Osteoblast (primary cell): ENCODE data around the gene AHI1. TPM values are rescaled to one million over a fixed set of nuclear protein-coding genes. Genes with fewer than 3 reads are reported as not detected.

Experiments used
- DNase-seq: peaks from one replicate; pipeline ENCODE4 v3.0.0; 2011; ENCODE audit warnings: low spot score, mixed read lengths; ENCODE audit not compliant: insufficient read length; ENCODE audit errors: missing footprints
- H2AFZ ChIP-seq: 2 replicates; pipeline ENCODE4 v1.6.0; 2011; ENCODE audit warnings: mild to moderate bottlenecking, low read length
- H3K27ac ChIP-seq: 2 replicates; pipeline ENCODE4 v1.5.1; 2011; ENCODE audit warnings: mild to moderate bottlenecking, low read depth, low read length, moderate library complexity
- H3K27me3 ChIP-seq: 2 replicates; pipeline ENCODE4 v1.6.0; 2012; ENCODE audit warnings: mild to moderate bottlenecking, control low read depth, inconsistent platforms, low read length, moderate library complexity; ENCODE audit not compliant: insufficient read depth
- H3K36me3 ChIP-seq: 2 replicates; pipeline ENCODE4 v1.5.1; 2011; ENCODE audit warnings: mild to moderate bottlenecking, low read length, control low read depth, moderate library complexity; ENCODE audit not compliant: insufficient read depth
- H3K4me1 ChIP-seq: 2 replicates; pipeline ENCODE4 v1.5.1; 2011; ENCODE audit warnings: mild to moderate bottlenecking, low read length, control low read depth, moderate library complexity; ENCODE audit not compliant: insufficient read depth
- H3K4me2 ChIP-seq: 2 replicates; pipeline ENCODE4 v1.6.0; 2011; ENCODE audit warnings: mild to moderate bottlenecking, low read length; ENCODE audit not compliant: insufficient read depth
- H3K4me3 ChIP-seq: fragments of 200-600 bp; sonication (generic); 3 replicates; pipeline ENCODE4 v1.5.1; 2012; ENCODE audit warnings: mild to moderate bottlenecking, low read length, inconsistent platforms; ENCODE audit not compliant: insufficient read depth
- H3K79me2 ChIP-seq: 2 replicates; pipeline ENCODE4 v1.6.0; 2012; ENCODE audit warnings: mild to moderate bottlenecking, low read length, control low read depth, inconsistent platforms; ENCODE audit not compliant: insufficient read depth
- H3K9me3 ChIP-seq: 2 replicates; pipeline ENCODE4 v1.5.1; 2011; ENCODE audit warnings: low read depth, low read length, control low read depth
- H4K20me1 ChIP-seq: 2 replicates; pipeline ENCODE4 v1.6.0; 2012; ENCODE audit warnings: mild to moderate bottlenecking, low read length, control low read depth; ENCODE audit not compliant: insufficient read depth
- total RNA-seq: library from RNA; depleted of rRNA; stranded (reverse); fragments of >200 nt; gene quantifications from 2 replicates; pipeline ENCODE4 v1.2.3, GENCODE V29; 2012
- TF ChIP-seq, protein P1 (sequence below): IDR thresholded peaks from 2 replicates; pipeline ENCODE4 v1.5.1; 2011; ENCODE audit warnings: mild to moderate bottlenecking, low read depth, low read length, moderate library complexity; ENCODE audit errors: extremely low read depth

AHI1 gene
- total RNA-seq, 1 donor = 50.3 TPM

DNA sequence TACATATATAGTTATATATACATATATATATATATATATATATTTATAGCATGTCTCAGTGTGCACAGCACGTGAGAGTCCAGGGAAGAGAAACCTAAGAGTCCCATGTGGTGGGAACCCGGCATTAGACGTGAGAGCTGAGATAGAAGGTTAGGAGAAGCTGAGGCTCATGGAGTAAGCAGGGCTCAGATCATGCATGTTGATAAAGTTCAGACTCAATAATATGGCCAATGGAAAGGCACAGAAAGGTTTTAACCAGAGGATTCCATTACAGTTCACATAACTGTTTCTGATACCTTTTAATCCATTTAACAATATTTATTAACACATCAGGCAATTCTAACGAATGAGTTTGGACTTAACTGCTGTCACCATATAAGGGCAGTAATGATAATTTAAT lies 173.0 kb downstream of the AHI1 start:
- no peaks in the 10 kb centered on the region for H3K79me2 ChIP-seq
- no peaks in the 10 kb centered on the region for H3K9me3 ChIP-seq
- no peaks in the 10 kb centered on the region for H3K27me3 ChIP-seq
- H3K27ac ChIP-seq = no peak overlapping the region
- no peak overlapping the region for H3K4me2 ChIP-seq
- no peak for DNase-seq
- TF ChIP-seq, protein P1, sequence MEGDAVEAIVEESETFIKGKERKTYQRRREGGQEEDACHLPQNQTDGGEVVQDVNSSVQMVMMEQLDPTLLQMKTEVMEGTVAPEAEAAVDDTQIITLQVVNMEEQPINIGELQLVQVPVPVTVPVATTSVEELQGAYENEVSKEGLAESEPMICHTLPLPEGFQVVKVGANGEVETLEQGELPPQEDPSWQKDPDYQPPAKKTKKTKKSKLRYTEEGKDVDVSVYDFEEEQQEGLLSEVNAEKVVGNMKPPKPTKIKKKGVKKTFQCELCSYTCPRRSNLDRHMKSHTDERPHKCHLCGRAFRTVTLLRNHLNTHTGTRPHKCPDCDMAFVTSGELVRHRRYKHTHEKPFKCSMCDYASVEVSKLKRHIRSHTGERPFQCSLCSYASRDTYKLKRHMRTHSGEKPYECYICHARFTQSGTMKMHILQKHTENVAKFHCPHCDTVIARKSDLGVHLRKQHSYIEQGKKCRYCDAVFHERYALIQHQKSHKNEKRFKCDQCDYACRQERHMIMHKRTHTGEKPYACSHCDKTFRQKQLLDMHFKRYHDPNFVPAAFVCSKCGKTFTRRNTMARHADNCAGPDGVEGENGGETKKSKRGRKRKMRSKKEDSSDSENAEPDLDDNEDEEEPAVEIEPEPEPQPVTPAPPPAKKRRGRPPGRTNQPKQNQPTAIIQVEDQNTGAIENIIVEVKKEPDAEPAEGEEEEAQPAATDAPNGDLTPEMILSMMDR = no peak
- H3K4me3 ChIP-seq = no peak overlapping the region
- H4K20me1 ChIP-seq = no peaks in the 10 kb centered on the region
- no peak overlapping the region for H2AFZ ChIP-seq
- H3K36me3 ChIP-seq = no peaks in the 10 kb centered on the region
- H3K4me1 ChIP-seq = no peaks in the 10 kb centered on the region

DNA sequence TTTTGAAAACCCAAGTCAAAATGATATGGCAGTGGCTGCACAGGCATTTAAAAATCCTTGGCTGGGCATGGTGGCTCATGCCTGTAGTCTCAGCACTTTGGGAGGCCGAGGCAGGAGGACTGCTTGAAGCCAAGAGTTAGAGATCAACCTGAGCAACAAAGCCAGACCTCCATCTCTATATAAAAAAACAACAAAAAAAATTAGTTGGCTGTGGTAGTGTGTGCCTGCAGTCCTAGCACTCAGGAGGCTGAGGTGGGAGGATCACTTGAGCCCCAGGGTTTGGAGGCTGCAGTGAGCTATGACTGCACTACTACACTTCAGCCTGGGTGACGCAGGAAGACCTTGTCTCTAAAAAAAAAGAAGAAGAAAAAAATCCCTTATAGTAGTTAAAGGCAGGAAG lies 173.6 kb downstream of the AHI1 start:
- DNase-seq = no peak
- no peak overlapping the region for H3K4me2 ChIP-seq
- H3K9me3 ChIP-seq = no peaks in the 10 kb centered on the region
- H4K20me1 ChIP-seq = no peaks in the 10 kb centered on the region
- no peaks in the 10 kb centered on the region for H3K36me3 ChIP-seq
- no peaks in the 10 kb centered on the region for H3K4me1 ChIP-seq
- H3K27ac ChIP-seq = no peak overlapping the region
- no peaks in the 10 kb centered on the region for H3K79me2 ChIP-seq
- no peak overlapping the region for H3K4me3 ChIP-seq
- no peak overlapping the region for H2AFZ ChIP-seq
- H3K27me3 ChIP-seq = no peaks in the 10 kb centered on the region
- TF ChIP-seq, protein P1 = no peak

DNA sequence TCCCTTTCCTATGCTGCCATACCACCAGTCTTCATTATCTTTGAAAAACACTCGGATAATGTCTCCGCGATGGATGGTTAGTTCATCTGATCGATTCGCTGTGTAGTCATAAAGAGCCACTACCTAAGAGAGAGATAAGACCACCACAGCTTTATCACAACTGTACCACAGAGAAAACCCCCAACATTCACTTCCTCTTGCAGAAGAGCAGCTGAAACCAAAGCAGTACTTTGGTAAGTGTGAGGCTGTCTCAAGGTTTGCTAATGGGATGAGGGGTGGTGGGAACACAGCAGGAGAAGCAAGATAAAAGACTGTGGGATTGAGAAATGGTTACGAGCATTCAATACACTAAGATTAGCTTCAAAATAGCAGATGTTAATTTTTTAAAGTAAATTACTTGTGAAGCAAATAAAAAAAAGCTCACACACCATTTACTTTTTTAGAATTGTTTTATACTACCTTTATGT lies 174.3 kb downstream of the AHI1 start:
- Histone ChIP-seq H3K4me1 (no peaks in the 10 kb centered on the region), H4K20me1 (no peaks in the 10 kb centered on the region), H3K27me3 (no peaks in the 10 kb centered on the region), H3K4me2 (no peak overlapping the region), H3K36me3 (peaks cover 3% of the 10 kb centered on the region), H3K4me3 (no peak overlapping the region), H3K9me3 (no peaks in the 10 kb centered on the region), H3K27ac (no peak overlapping the region), H2AFZ (no peak overlapping the region), H3K79me2 (no peaks in the 10 kb centered on the region)
- TF ChIP-seq, protein P1 = no peak
- no peak for DNase-seq

DNA sequence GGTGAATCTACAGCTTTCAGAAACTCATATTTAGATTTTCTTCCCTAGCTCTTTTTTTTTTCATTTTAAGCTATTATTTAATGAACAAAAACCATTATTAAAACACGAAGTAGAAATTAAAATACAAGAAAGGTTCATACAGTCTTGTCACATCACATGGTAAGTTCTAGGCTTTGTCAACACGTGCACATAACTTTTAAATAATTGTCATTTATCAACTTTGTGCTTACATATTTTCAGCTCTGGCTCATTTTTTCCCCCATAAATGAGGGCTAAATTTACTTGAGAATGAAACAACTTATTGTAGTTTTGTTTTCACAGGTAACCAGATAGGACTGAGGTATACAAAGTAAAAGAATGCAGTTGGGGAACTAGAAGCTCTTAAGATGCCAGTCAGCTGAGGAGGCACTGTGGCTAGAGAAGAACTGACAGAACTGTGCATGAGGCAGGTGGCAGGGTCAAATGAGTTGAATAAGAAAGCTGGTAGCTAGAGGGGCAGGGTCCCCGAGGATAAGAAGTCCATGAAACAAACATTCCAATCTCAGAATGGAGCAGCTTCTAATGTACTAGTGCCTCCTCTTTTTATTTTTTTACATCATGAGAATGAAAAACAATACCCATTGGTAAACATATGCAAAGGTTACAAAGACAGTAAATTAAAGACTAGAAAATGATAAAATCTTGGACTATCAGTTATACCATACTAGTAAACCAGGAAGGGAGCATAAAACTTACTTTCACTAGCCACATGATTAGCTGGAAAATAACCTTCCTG lies 174.9 kb downstream of the AHI1 start:
- DNase-seq = no peak
- H3K4me2 ChIP-seq = no peak overlapping the region
- no peaks in the 10 kb centered on the region for H3K4me1 ChIP-seq
- TF ChIP-seq, protein P1 = no peak
- no peaks in the 10 kb centered on the region for H3K27me3 ChIP-seq
- H3K36me3 ChIP-seq = peaks cover 8% of the 10 kb centered on the region
- H2AFZ ChIP-seq = no peak overlapping the region
- H3K9me3 ChIP-seq = no peaks in the 10 kb centered on the region
- no peak overlapping the region for H3K4me3 ChIP-seq
- no peak overlapping the region for H3K27ac ChIP-seq
- H3K79me2 ChIP-seq = no peaks in the 10 kb centered on the region
- no peaks in the 10 kb centered on the region for H4K20me1 ChIP-seq
